SKM-1 (cell line): Measurements from ENCODE around the gene CFH.
"Not testable (repeated sequence)": the region's sequence is repeated elsewhere in the genome, so short reads cannot be mapped to it uniquely, and the experiment has no call there.

ENCODE experiments used
- DNase-seq: peaks from one replicate; lab custom pipeline; 2025; ENCODE audit not compliant: unreplicated experiment; lab: John Stamatoyannopoulos, UW

The CFH gene

GRCh38 chr1:196661345-196661744, 9.5 kb downstream of the CFH start:
- no peak for DNase-seq

GRCh38 chr1:196667131-196667530, 15.3 kb downstream of the CFH start:
- no peak for DNase-seq

- no peak for DNase-seq
These were observed 17.2 kb downstream of the CFH start for GRCh38 chr1:196669051-196669450.

- DNase-seq, result no peak
These were observed 17.9 kb downstream of the CFH start for GRCh38 chr1:196669693-196670092.

GRCh38 chr1:196674908-196675307, 23.1 kb downstream of the CFH start:
- DNase-seq, result no peak

GRCh38 chr1:196677781-196678509, 26.1 kb downstream of the CFH start:
- no peak for DNase-seq

- no peak for DNase-seq
These were observed 26.7 kb downstream of the CFH start for GRCh38 chr1:196678510-196678884.

- DNase-seq, result no peak
These were observed 28.3 kb downstream of the CFH start for GRCh38 chr1:196680107-196680506.

GRCh38 chr1:196684476-196684875, 32.6 kb downstream of the CFH start:
- DNase-seq, result peak; percentile 45

GRCh38 chr1:196685506-196685905, 33.7 kb downstream of the CFH start:
- no peak for DNase-seq

- DNase-seq, result no peak
These were observed 37.2 kb downstream of the CFH start for GRCh38 chr1:196689001-196689400.

- DNase-seq, result no peak
These were observed 38.7 kb downstream of the CFH start for GRCh38 chr1:196690582-196690981.

GRCh38 chr1:196698993-196699392, 47.1 kb downstream of the CFH start:
- no peak for DNase-seq

GRCh38 chr1:196701144-196701543, 49.3 kb downstream of the CFH start:
- no peak for DNase-seq

GRCh38 chr1:196709892-196710291, 58.0 kb downstream of the CFH start:
- DNase-seq, result not testable (repeated sequence)

- no peak for DNase-seq
These were observed 66.0 kb downstream of the CFH start for GRCh38 chr1:196717868-196718267.

- DNase-seq, result peak; percentile 34
These were observed 71.7 kb downstream of the CFH start for GRCh38 chr1:196723325-196724185.

GRCh38 chr1:196732526-196732925, 80.7 kb downstream of the CFH start:
- DNase-seq, result no peak

- no peak for DNase-seq
These were observed 81.5 kb downstream of the CFH start for GRCh38 chr1:196733091-196733970.

- no peak for DNase-seq
These were observed 82.2 kb downstream of the CFH start for GRCh38 chr1:196734006-196734405.

- no peak for DNase-seq
These were observed 82.6 kb downstream of the CFH start for GRCh38 chr1:196734460-196734859.
